ENCODE measurements around the gene NFATC4.

The NFATC4 gene

GRCh38 chr14:24390701-24391468 is 22.9 kb downstream of the NFATC4 start:
- DNase-seq = no peak

- no peak for DNase-seq
Measured at GRCh38 chr14:24392325-24393091, 24.5 kb downstream of the NFATC4 start.

GRCh38 chr14:24394275-24394674 is 26.3 kb downstream of the NFATC4 start:
- DNase-seq = no peak

GRCh38 chr14:24395609-24396582 is 27.9 kb downstream of the NFATC4 start:
- DNase-seq = no peak

GRCh38 chr14:24397639-24398292 is 29.8 kb downstream of the NFATC4 start:
- DNase-seq = no peak

- DNase-seq = no peak
Measured at GRCh38 chr14:24398293-24398652, 30.3 kb downstream of the NFATC4 start.

GRCh38 chr14:24398653-24399446 is 30.9 kb downstream of the NFATC4 start, which contains the start of gene NYNRIN:
Gene NYNRIN (plus strand): TSS chr14:24399003. CDS start chr14:24399247, 244 bp downstream.
- DNase-seq = peak; percentile 10

- DNase-seq = no peak
Measured at GRCh38 chr14:24399447-24399822, 31.5 kb downstream of the NFATC4 start.

GRCh38 chr14:24399999-24400718 is 32.2 kb downstream of the NFATC4 start:
- DNase-seq = no peak

GRCh38 chr14:24401810-24402702 is 34.1 kb downstream of the NFATC4 start:
- DNase-seq = no peak

GRCh38 chr14:24403294-24403998 is 35.5 kb downstream of the NFATC4 start:
- no peak for DNase-seq

- no peak for DNase-seq
Measured at GRCh38 chr14:24404814-24405213, 36.8 kb downstream of the NFATC4 start.

- no peak for DNase-seq
Measured at GRCh38 chr14:24406416-24406815, 38.4 kb downstream of the NFATC4 start.

GRCh38 chr14:24407608-24408325 is 39.8 kb downstream of the NFATC4 start:
- no peak for DNase-seq

GRCh38 chr14:24408764-24409163 is 40.8 kb downstream of the NFATC4 start:
- DNase-seq = peak; percentile 95

GRCh38 chr14:24409192-24409591 is 41.2 kb downstream of the NFATC4 start:
- DNase-seq = peak; percentile 54

GRCh38 chr14:24409956-24410355 is 42.0 kb downstream of the NFATC4 start:
- no peak for DNase-seq

Measured in NCI-H524 treated with DMSO at 0.1 percent for 48 hours (cell line).